ENCODE results near the gene DLGAP4.

DNA sequence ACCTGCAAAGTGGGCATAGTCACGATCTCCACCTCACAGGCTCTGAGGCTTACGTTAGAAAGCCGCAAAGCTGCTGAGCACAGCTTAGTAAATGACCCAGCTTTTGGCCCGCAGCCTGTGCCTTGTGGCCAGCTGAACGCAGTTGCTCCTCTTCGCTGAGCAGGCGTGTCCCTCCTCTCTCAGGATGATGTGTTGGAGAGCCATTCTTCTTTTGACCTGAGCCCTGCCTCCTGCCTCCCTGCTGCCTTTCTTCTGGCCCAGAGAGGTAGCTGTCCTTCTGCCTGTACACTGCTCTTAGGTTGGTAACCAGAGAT, 187.6 kb downstream of the DLGAP4 start:
- no peak for TF ChIP-seq CTCF (conservative IDR thresholded peaks at IDR 0.05; ENCODE audit: low read depth, low read length)
- TF ChIP-seq EZH2 (IDR thresholded peaks at IDR 0.05; ENCODE audit: borderline replicate concordance, low read depth, low read length, poor library complexity, severe bottlenecking) = no peak

All from A673 (cell line).